ENCODE measurements around the gene HNRNPU.

The HNRNPU gene

DNA sequence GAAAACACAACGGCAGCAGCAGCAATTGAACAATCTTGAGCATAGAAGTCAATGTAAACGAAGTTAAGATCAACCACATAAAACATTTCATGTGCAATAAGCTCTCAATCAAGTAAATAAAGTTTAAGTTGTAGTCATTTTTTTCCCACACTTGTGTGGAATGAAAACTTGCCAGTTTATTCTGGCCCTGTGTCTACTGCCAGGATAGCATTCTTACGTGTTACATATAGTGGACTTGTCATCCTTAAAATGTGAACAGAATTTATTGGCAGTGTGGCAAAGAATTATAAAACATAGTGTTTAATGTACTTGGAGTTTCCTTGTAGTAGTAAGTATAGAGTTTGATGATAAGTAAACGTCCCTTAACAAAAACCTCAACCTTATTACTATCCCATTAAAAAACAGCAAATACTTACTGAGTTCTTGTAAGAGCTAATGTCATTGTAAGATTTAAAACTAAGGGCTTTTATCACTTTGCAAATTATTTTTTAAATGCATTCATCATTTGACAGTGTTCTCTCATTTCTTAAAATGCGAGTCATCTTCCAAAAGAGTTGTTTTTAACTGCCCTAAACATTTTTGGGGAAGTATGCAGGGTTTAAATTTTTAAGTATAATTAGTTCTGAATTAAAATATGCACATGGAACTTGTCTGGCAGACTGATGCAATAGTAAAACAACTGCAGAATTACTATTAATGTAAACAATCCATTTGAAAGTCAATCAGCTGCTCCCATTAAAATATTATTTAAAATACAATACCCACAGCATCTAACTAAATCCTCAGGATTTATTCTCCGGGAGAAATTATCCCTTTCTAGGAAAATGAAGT lies 21.0 kb downstream of the HNRNPU start:
- H3K4me1 ChIP-seq: peaks cover 0 to 47% (median 13%) of the 10 kb centered on the region in 4 donors
- TF ChIP-seq, protein P1, sequence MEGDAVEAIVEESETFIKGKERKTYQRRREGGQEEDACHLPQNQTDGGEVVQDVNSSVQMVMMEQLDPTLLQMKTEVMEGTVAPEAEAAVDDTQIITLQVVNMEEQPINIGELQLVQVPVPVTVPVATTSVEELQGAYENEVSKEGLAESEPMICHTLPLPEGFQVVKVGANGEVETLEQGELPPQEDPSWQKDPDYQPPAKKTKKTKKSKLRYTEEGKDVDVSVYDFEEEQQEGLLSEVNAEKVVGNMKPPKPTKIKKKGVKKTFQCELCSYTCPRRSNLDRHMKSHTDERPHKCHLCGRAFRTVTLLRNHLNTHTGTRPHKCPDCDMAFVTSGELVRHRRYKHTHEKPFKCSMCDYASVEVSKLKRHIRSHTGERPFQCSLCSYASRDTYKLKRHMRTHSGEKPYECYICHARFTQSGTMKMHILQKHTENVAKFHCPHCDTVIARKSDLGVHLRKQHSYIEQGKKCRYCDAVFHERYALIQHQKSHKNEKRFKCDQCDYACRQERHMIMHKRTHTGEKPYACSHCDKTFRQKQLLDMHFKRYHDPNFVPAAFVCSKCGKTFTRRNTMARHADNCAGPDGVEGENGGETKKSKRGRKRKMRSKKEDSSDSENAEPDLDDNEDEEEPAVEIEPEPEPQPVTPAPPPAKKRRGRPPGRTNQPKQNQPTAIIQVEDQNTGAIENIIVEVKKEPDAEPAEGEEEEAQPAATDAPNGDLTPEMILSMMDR (IDR thresholded peaks at IDR 0.05): no peak

DNA sequence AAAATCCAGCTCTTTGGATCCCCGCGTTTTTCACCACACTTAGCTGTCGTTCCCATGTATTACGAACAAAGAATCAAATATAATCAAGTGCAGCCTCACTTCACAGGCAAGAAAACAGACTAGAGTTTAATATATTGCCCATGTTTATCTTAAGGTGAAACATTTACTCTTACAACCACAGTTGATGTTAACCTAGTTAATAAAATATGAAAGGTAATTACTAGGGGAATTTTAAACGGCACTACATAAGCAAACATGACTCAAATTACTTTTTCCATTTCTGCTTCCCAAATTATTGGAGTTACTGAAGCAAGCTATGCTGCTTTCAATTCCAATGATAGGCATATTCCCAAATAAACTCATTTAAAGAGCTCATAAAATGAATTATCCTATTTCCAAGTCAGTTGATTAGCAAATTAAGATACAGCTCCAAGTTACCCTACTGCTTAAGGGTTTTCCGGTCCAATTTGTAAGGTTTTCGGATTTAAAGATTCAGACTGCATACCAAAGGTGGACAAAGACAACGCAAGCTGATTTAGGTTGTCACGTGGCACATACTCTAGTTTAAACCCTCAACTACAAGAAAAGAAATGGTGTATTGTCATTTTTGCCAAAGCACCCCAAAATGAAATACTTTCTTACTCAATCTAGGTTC lies 22.9 kb downstream of the HNRNPU start:
- Histone ChIP-seq H3K9me3 (no peaks in the 10 kb centered on the region), H3K27me3 (no peaks in the 10 kb centered on the region), H3K27ac (peak overlapping the region; percentile 1 to 16), H3K36me3 (peaks cover 45 to 51% (median 46%) of the 10 kb centered on the region in 3 donors), H3K4me1 (peaks cover 0 to 67% (median 27%) of the 10 kb centered on the region in 4 donors), H3K4me3 (no peak overlapping the region)
- DNase-seq: no peak
- intact Hi-C loops (cut with DNase I; ENCODE audit: low total_unique reads): no loop called here
- TF ChIP-seq, protein P1 (IDR thresholded peaks at IDR 0.05): no peak

More for the DNA sequence above, 21.0 kb downstream of the HNRNPU start:
- H3K36me3 ChIP-seq: peaks cover 60 to 70% (median 64%) of the 10 kb centered on the region in 3 donors
- H3K4me3 ChIP-seq: no peak overlapping the region
- no peaks in the 10 kb centered on the region for H3K9me3 ChIP-seq
- no peak for DNase-seq
- intact Hi-C loops (cut with DNase I; ENCODE audit: low total_unique reads): no loop called here
- H3K27ac ChIP-seq: no peak overlapping the region
- H3K27me3 ChIP-seq: no peaks in the 10 kb centered on the region

DNA sequence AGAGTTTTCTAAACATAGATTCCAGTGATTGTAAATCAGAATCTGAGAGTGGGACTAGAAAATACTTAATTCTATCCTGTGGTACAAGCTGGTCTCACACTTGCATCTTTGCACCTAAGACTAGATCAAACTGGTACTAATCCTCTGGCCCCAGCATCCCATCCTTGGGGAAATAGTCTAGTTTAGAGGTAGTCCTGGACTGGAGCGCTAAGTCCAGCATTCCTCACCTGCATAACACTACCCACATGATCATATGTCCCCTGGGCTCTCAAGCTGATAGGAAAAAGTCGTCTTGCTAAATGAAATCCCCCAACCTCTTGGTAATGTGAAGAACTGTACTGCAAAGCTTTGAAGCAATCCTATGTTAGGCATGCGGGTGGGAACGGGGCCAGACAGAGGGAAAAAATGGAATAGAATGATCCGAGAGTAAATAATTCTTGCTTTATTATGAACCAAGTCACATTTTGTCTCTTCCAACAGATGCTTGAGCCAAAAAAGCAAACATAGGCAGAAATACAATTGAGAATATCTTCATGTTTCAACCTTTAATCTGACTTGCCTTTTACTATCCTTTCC lies 24.0 kb downstream of the HNRNPU start:
- H3K27me3 ChIP-seq: no peaks in the 10 kb centered on the region
- no peak overlapping the region for H3K4me3 ChIP-seq
- TF ChIP-seq, protein P1 (IDR thresholded peaks at IDR 0.05): no peak
- peaks cover 34 to 40% (median 36%) of the 10 kb centered on the region in 3 donors for H3K36me3 ChIP-seq
- H3K27ac ChIP-seq: peak overlapping the region; percentile 1 to 16
- intact Hi-C loops (cut with DNase I; ENCODE audit: low total_unique reads): no loop called here
- no peaks in the 10 kb centered on the region for H3K9me3 ChIP-seq
- peaks cover 0 to 69% (median 30%) of the 10 kb centered on the region in 4 donors for H3K4me1 ChIP-seq
- DNase-seq: no peak

DNA sequence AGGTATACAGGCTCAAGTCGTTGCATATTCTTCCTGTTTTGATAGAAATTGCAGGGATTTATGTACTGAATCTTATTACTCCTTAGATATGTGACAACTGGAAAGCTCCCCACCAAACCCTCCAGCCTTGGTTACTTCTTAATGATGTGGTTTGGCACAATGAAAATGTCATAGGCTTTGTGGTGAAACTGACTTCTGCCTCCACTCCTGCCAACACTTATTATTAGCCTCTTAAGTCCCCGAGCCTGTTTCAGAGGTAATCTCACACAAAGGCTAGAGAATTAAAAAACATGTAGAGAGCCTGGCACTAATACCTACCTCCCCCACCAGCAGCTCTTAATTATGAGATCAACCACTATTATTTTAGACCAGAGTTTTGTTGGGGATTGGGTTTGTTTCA lies 24.7 kb downstream of the HNRNPU start:
- intact Hi-C loops (cut with DNase I; ENCODE audit: low total_unique reads): no loop called here
- TF ChIP-seq, protein P1 (IDR thresholded peaks at IDR 0.05): no peak
- Histone ChIP-seq H3K9me3 (no peaks in the 10 kb centered on the region), H3K27ac (peak overlapping the region in 1 of 2 donors; percentile 16), H3K4me3 (no peak overlapping the region), H3K27me3 (no peaks in the 10 kb centered on the region), H3K36me3 (peaks cover 28 to 34% (median 30%) of the 10 kb centered on the region in 3 donors), H3K4me1 (peaks cover 0 to 69% (median 30%) of the 10 kb centered on the region in 4 donors)
- DNase-seq: no peak

DNA sequence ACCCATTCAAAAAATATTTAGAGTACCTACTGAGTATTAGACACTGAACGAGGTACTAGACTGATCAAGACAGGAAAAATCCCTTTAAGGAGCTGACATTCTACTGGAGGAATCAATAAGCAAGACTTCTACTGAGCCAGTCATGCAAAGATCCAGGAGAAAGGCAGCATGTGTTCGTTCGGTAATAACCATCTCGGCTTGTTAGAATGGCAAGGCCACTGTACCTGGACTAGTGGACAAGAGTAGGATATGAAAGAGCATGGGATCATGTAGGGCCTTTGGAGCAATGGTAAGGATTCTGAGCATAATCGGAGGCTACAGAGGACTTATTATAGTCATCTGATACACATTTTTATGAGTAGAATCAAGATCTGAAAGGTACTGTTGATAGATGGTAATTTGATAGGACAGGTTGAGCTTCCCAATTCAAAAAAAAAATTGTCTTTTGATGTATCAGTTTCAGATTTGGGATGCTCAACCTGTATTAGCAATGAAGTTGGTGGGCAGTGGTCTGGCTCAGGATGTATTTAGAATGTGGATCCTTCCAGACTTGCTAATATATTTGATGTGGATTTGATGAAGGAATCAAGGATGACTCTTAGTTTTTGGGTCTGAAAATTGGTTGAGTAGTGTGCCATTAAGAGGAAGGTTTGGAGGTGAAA lies 26.6 kb downstream of the HNRNPU start:
- Histone ChIP-seq H3K4me1 (peaks cover 0 to 68% (median 32%) of the 10 kb centered on the region in 4 donors), H3K4me3 (peak overlapping the region in 1 of 2 donors; percentile 72), H3K27me3 (no peaks in the 10 kb centered on the region), H3K9me3 (no peaks in the 10 kb centered on the region), H3K27ac (peak overlapping the region; percentile 97 to 98), H3K36me3 (peaks cover 9 to 15% (median 12%) of the 10 kb centered on the region in 3 donors)
- TF ChIP-seq, protein P1 (IDR thresholded peaks at IDR 0.05): no peak
- no peak for DNase-seq
- intact Hi-C loops (cut with DNase I; ENCODE audit: low total_unique reads): no loop called here
